ENCODE measurements around the gene EFCAB13. TPM values are rescaled to one million over a fixed set of nuclear protein-coding genes. Genes with fewer than 3 reads are reported as not detected.

Gene EFCAB13
- total RNA-seq, 1 donor from 2014 or later = 2.7 TPM

GRCh38 chr17:47287068-47287467 is 36.7 kb upstream of the EFCAB13 start:
- no peak for TF ChIP-seq EZH2phosphoT487 (IDR thresholded peaks at IDR 0.05)
- TF ChIP-seq EZH2 (IDR thresholded peaks at IDR 0.05) = no peak
- no peak for TF ChIP-seq CTCF (IDR thresholded peaks at IDR 0.05)
- no peak overlapping the region for H3K27ac ChIP-seq
- no peaks in the 10 kb centered on the region for H3K27me3 ChIP-seq
- no peak overlapping the region for H2AFZ ChIP-seq (replicated peaks)
- H3K9me3 ChIP-seq (ENCODE audit: low read depth) = no peaks in the 10 kb centered on the region
- H4K20me1 ChIP-seq (ENCODE audit: low read depth) = no peaks in the 10 kb centered on the region
- DNase-seq (ENCODE audit: low spot score) = no peak
- no peak overlapping the region for H3K4me2 ChIP-seq
- Mint-ChIP-seq H3K27ac (no peak overlapping the region), H3K4me1 (no peaks in the 10 kb centered on the region), H3K4me3 (no peak overlapping the region), H3K36me3 (no peaks in the 10 kb centered on the region), H3K27me3 (ENCODE audit: insufficient read depth, low read depth) (peaks cover 5% of the 10 kb centered on the region), H3K9me3 (no peaks in the 10 kb centered on the region)
- no peaks in the 10 kb centered on the region for H3K4me1 ChIP-seq
- H3K4me3 ChIP-seq = no peak overlapping the region
- no peaks in the 10 kb centered on the region for H3K79me2 ChIP-seq (ENCODE audit: low read depth)
- H3K36me3 ChIP-seq = no peaks in the 10 kb centered on the region
- H3K9ac ChIP-seq = no peak overlapping the region
- H3F3A ChIP-seq (ENCODE audit: low read depth) = no peaks in the 10 kb centered on the region

- H3K36me3 Mint-ChIP-seq = no peaks in the 10 kb centered on the region
- no peaks in the 10 kb centered on the region for H3F3A ChIP-seq (ENCODE audit: low read depth)
These were observed 36.1 kb upstream of the EFCAB13 start for GRCh38 chr17:47287639-47288038.

GRCh38 chr17:47288531-47289116 is 35.1 kb upstream of the EFCAB13 start:
- Mint-ChIP-seq H3K9me3 (no peaks in the 10 kb centered on the region), H3K27ac (peak overlapping the region; percentile 13), H3K27me3 (ENCODE audit: insufficient read depth, low read depth) (peaks cover 5% of the 10 kb centered on the region), H3K36me3 (no peaks in the 10 kb centered on the region), H3K4me1 (no peaks in the 10 kb centered on the region), H3K4me3 (no peak overlapping the region)
- Histone ChIP-seq H3K4me2 (no peak overlapping the region), H3K9me3 (ENCODE audit: low read depth) (no peaks in the 10 kb centered on the region), H3K4me3 (no peak overlapping the region), H4K20me1 (ENCODE audit: low read depth) (no peaks in the 10 kb centered on the region), H3K4me1 (no peaks in the 10 kb centered on the region), H2AFZ (replicated peaks) (no peak overlapping the region), H3K79me2 (ENCODE audit: low read depth) (no peaks in the 10 kb centered on the region), H3F3A (ENCODE audit: low read depth) (no peaks in the 10 kb centered on the region), H3K27me3 (no peaks in the 10 kb centered on the region), H3K27ac (no peak overlapping the region), H3K9ac (no peak overlapping the region), H3K36me3 (no peaks in the 10 kb centered on the region)
- no peak for DNase-seq (ENCODE audit: low spot score)
- TF ChIP-seq EZH2phosphoT487 (IDR thresholded peaks at IDR 0.05) = no peak
- TF ChIP-seq EZH2 (IDR thresholded peaks at IDR 0.05) = no peak

More at GRCh38 chr17:47287639-47288038, 36.1 kb upstream of the EFCAB13 start:
- TF ChIP-seq CTCF (IDR thresholded peaks at IDR 0.05) (no peak), EZH2phosphoT487 (IDR thresholded peaks at IDR 0.05) (no peak), EZH2 (IDR thresholded peaks at IDR 0.05) (no peak)
- Histone ChIP-seq H3K4me2 (no peak overlapping the region), H3K4me3 (no peak overlapping the region), H3K4me1 (no peaks in the 10 kb centered on the region), H3K36me3 (no peaks in the 10 kb centered on the region), H4K20me1 (ENCODE audit: low read depth) (no peaks in the 10 kb centered on the region), H3K27ac (no peak overlapping the region), H3K27me3 (no peaks in the 10 kb centered on the region), H3K9ac (no peak overlapping the region), H2AFZ (replicated peaks) (no peak overlapping the region), H3K9me3 (ENCODE audit: low read depth) (no peaks in the 10 kb centered on the region), H3K79me2 (ENCODE audit: low read depth) (no peaks in the 10 kb centered on the region)
- Mint-ChIP-seq H3K9me3 (no peaks in the 10 kb centered on the region), H3K27ac (no peak overlapping the region), H3K4me3 (no peak overlapping the region), H3K27me3 (ENCODE audit: insufficient read depth, low read depth) (peaks cover 5% of the 10 kb centered on the region), H3K4me1 (no peaks in the 10 kb centered on the region)
- no peak for DNase-seq (ENCODE audit: low spot score)

- Mint-ChIP-seq H3K4me3 (no peak overlapping the region), H3K27me3 (ENCODE audit: insufficient read depth, low read depth) (peaks cover 5% of the 10 kb centered on the region), H3K9me3 (no peaks in the 10 kb centered on the region), H3K27ac (no peak overlapping the region), H3K4me1 (peaks cover 2% of the 10 kb centered on the region), H3K36me3 (no peaks in the 10 kb centered on the region)
- H4K20me1 ChIP-seq (ENCODE audit: low read depth) = no peaks in the 10 kb centered on the region
- no peaks in the 10 kb centered on the region for H3K4me1 ChIP-seq
- no peaks in the 10 kb centered on the region for H3F3A ChIP-seq (ENCODE audit: low read depth)
- H3K36me3 ChIP-seq = no peaks in the 10 kb centered on the region
- H3K27me3 ChIP-seq = no peaks in the 10 kb centered on the region
- H3K9ac ChIP-seq = no peak overlapping the region
- H2AFZ ChIP-seq (replicated peaks) = no peak overlapping the region
- H3K4me2 ChIP-seq = no peak overlapping the region
- no peak overlapping the region for H3K4me3 ChIP-seq
- TF ChIP-seq EZH2 (IDR thresholded peaks at IDR 0.05) (no peak), CTCF (IDR thresholded peaks at IDR 0.05) (no peak), EZH2phosphoT487 (IDR thresholded peaks at IDR 0.05) (no peak)
- no peaks in the 10 kb centered on the region for H3K9me3 ChIP-seq (ENCODE audit: low read depth)
- no peaks in the 10 kb centered on the region for H3K79me2 ChIP-seq (ENCODE audit: low read depth)
- no peak for DNase-seq (ENCODE audit: low spot score)
- no peak overlapping the region for H3K27ac ChIP-seq
These were observed 34.5 kb upstream of the EFCAB13 start for GRCh38 chr17:47289302-47289701.

Data from neural progenitor cell (in vitro differentiated cells).